Mesothelial cell of epicardium (in vitro differentiated cells): ENCODE measurements around the gene MYCBPAP. TPM values are rescaled to one million over a fixed set of nuclear protein-coding genes. Genes with fewer than 3 reads are reported as not detected.

Experiments
- DNase-seq, 2 experiments: peaks; one replicate each; pipeline ENCODE4 v3.0.0; 2021; ENCODE audit warnings: low spot score in 2 of 2; ENCODE audit not compliant: unreplicated experiment in 2 of 2
- H3K27ac Mint-ChIP-seq: 2 replicates; pipeline ENCODE4 v1.8.0; 2021; ENCODE audit warnings: mixed read lengths
- H3K27me3 Mint-ChIP-seq: 2 replicates; pipeline ENCODE4 v1.8.0; 2021; ENCODE audit warnings: low read depth, mixed read lengths
- H3K36me3 Mint-ChIP-seq: 2 replicates; pipeline ENCODE4 v1.8.0; 2021; ENCODE audit warnings: mixed read lengths
- H3K4me1 Mint-ChIP-seq: 2 replicates; pipeline ENCODE4 v1.8.0; 2021; ENCODE audit warnings: mixed read lengths
- H3K4me3 Mint-ChIP-seq: 2 replicates; pipeline ENCODE4 v1.8.0; 2021; ENCODE audit warnings: mild to moderate bottlenecking, moderate library complexity, mixed read lengths
- H3K9me3 Mint-ChIP-seq: 2 replicates; pipeline ENCODE4 v1.8.0; 2021; ENCODE audit warnings: mixed read lengths
- CTCF ChIP-seq: fragments of 200-600 bp; sonication (generic); IDR thresholded peaks from one replicate; pipeline ENCODE4 v1.5.0; 2021; ENCODE audit warnings: antibody characterized with exemption; ENCODE audit not compliant: unreplicated experiment
- total RNA-seq: library from RNA; stranded (reverse); gene quantifications from 3 replicates; pipeline ENCODE4 v1.2.1, GENCODE V29; 2021

MYCBPAP gene
- total RNA-seq, 1 donor from 2014 or later: 5.1 TPM

DNA sequence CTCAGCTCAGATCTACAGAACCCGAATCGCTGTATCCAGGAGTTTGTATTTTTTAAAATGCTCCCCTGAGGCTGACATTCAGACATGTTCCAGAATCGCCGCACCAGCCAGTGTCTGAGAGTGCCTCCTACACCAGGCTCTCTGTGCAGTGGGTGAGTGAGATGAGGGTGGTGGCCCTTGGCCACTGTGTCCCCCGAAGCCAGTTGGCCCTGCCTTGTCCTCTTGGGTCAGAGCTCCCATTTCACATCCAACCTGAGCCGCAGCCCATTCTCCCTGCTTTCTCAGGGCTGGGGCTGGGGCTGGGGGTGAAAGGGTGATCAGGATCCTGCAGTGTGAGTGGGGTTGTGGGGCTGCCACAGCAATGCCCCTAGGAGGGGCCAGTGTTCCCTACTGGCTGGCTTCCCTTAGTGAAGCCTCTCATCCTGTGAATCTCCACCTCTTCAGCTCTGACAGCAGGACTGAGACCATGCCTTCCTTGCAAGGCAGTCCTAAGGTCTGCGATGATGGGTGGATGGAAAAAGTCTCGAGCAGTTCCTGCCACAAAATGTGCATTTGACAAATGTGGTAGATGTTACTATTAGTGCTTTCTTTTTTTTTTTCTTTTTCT, 12.9 kb upstream of the MYCBPAP start:
- no peak for TF ChIP-seq CTCF
- Mint-ChIP-seq H3K4me1 (no peaks in the 10 kb centered on the region), H3K27me3 (no peaks in the 10 kb centered on the region), H3K36me3 (no peaks in the 10 kb centered on the region), H3K4me3 (no peak overlapping the region), H3K9me3 (no peaks in the 10 kb centered on the region), H3K27ac (no peak overlapping the region)
- no peak for DNase-seq

DNA sequence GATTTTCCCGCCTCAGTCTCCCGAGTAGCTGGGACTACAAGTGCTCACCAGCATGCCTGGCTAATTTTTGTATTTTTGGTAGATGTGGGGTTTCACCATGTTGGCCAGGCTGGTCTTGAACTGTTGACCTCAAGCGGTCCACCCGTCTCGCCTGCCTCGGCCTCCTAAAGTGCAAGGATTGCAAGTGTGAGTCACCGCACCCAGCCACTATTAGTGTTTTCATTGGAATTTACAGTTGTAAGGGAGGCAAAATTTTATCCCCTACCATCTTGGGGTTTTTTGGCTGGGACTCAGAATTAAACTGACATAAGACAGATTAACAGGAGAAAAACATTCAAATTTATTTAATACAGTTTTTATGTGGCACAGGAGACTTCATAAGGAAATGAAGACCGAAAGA, 12.3 kb upstream of the MYCBPAP start:
- H3K4me1 Mint-ChIP-seq: no peaks in the 10 kb centered on the region
- no peaks in the 10 kb centered on the region for H3K27me3 Mint-ChIP-seq
- H3K36me3 Mint-ChIP-seq: no peaks in the 10 kb centered on the region
- H3K27ac Mint-ChIP-seq: no peak overlapping the region
- H3K9me3 Mint-ChIP-seq: no peaks in the 10 kb centered on the region
- no peak for DNase-seq
- H3K4me3 Mint-ChIP-seq: no peak overlapping the region
- no peak for TF ChIP-seq CTCF

DNA sequence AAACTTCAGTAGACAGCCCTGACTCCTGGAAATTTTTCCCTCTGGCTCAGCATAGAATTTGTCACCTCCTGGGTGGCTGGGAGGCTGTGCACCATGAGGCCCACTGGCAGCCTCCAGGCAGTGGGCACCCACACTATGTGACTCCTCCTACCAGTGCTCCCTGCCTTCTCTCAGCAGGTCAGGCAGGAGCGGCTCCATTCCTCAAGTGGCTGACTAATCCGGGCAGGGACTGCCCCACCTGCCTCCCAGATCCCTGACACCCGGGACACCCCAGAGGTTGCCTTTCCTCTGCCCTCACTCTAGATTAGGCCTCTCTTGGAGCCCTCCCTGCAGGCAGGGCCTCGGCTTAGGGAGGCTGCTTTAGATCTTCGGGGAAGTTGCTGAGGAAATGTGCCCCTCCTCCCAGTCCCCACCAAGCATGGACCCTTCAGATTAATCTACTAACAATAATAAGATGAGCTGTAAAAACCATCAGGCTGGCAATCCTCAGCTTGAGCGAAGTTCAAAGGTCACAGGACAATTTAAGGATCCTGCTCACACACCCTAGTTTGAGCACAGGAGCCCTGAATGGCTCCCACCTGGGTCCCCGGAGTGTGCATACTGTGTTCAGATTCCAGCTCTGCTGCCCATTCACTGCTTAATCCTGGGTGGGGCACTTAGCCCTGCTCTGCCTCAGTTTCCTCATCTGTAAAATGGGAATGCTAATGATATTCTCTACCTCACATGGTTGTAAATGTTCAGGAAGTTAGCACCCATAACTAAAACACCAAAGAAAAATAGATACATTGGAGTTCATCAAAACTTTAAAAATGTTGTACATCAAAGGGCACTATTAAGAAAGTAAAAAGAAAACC, 10.0 kb upstream of the MYCBPAP start:
- Mint-ChIP-seq H3K27ac (no peak overlapping the region), H3K36me3 (no peaks in the 10 kb centered on the region), H3K27me3 (no peaks in the 10 kb centered on the region), H3K4me3 (no peak overlapping the region), H3K4me1 (peaks cover 4% of the 10 kb centered on the region), H3K9me3 (no peaks in the 10 kb centered on the region)
- TF ChIP-seq CTCF: no peak
- DNase-seq: no peak

- Mint-ChIP-seq H3K27me3 (peaks cover 4% of the 10 kb centered on the region), H3K27ac (no peak overlapping the region), H3K36me3 (no peaks in the 10 kb centered on the region), H3K4me1 (peaks cover 8% of the 10 kb centered on the region), H3K9me3 (no peaks in the 10 kb centered on the region), H3K4me3 (no peak overlapping the region)
- TF ChIP-seq CTCF: no peak
- DNase-seq: no peak
Measured at GRCh38 chr17:50499270-50499669, 9.0 kb upstream of the MYCBPAP start.

GRCh38 chr17:50499721-50500120, 8.5 kb upstream of the MYCBPAP start:
- Mint-ChIP-seq H3K36me3 (no peaks in the 10 kb centered on the region), H3K4me3 (no peak overlapping the region), H3K27ac (no peak overlapping the region), H3K9me3 (no peaks in the 10 kb centered on the region), H3K4me1 (peaks cover 8% of the 10 kb centered on the region), H3K27me3 (peaks cover 7% of the 10 kb centered on the region)
- no peak for DNase-seq
- no peak for TF ChIP-seq CTCF
